LNCAP (cell line): ENCODE results near the gene CRLF1.

Experiments used
- CTCF ChIP-seq: fragments of 450-650 bp; IDR thresholded peaks from 2 replicates; pipeline ENCODE4 v1.5.1; 2017; ENCODE audit warnings: mild to moderate bottlenecking

The CRLF1 gene

DNA sequence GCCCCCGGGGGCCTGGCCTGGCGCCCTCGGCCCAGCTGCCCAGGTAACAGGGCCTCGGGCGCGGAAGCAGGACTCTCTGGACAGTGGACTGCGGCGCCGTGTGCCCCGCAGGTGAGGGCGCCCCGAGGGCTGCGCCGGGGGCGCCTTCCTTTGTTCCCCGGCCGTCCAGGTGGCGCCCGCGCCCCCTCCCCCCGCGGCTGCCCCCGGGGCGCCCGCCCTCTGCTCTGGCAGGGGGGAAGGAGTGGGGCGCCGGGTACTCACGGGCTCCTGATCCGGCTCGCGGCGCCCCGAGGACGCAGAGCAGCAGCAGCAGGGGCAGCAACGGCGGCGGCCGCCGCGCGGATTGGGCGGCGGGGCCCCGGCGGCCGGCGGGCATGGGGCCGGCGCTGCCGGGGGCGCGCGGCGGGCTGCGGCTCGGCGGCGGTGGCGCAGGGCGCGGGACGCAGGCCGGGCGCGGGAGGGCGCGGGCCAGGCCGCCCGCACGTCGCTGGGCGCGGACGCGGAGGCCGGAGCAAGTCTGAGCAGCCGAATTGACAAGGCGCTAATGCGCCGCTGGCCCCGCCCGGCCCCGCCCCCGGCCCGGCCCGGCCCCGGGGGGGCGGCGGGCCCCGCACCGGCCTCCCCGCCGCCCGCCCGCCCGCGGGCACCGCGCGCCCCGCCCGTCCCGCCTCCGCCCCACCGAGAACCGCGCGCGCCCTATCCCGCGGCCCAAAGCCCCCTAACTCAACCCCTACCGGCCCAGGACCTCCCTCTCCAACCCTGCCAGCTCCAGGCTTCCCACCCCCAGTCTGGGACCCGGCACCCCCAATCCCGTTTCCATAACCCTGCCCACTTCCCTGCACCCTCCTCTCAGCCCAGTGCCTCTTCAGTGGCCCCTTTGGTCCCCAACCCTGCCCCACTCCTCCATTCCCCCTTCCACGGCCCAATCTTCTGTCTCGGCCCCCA lies at the start of gene CRLF1:
Gene CRLF1, minus strand, starts transcription at position 519 of the 945 bp plus-strand sequence. Its CDS starts 143 bp downstream, at position 376.
- TF ChIP-seq CTCF = no peak

DNA sequence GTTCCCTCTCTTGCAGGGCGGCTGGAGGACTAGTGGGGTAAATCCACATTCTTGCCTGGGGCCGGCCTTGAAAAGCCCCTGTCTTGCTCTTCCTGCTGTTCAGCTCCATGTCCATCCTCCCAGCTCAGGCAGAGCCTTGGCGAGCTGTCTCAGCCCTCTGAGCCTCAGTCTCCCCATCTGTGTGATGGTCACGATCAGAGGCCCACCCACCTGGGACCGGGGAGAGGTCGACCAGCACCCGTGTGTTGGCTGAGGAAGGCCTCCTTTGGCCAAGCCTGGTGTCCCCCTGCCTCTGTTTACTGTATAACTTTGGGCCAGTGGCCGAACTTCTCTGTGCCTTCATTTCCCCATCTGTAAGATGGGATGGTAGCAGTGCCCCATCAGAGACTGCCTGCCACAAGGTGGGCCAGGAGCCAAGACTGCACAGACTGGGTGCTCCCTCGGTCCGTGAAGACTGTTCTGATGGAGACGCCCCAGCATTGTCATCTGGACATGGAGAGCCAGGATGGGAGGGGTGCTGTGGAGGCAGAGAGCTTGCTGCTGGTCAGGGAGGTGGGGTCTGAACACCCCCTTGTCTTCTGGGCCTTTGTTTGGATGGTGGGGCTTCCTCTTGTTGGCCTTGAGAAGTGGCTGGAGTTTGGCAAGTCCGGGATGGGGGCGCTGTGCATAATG lies 48.7 kb upstream of the CRLF1 start:
- no peak for TF ChIP-seq CTCF

DNA sequence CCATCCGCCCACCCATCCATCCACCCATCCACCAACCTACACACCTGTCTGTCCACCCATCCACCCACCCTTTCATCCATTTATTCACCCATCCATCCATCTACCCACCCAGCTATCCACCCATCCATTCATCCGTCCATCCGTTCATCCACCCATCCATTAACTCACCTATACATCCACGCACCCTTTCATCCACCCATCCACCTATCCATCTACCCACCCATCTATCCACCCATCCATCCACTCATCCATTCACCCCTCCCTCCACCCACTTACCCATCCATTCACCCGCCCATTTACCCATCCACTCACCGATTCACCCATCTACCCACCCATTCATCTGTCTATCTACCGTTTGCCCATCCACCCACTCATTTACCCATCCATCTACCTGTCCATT lies 47.9 kb upstream of the CRLF1 start:
- TF ChIP-seq CTCF = no peak

GRCh38 chr19:18653853-18654252 lies 47.3 kb upstream of the CRLF1 start:
- no peak for TF ChIP-seq CTCF

DNA sequence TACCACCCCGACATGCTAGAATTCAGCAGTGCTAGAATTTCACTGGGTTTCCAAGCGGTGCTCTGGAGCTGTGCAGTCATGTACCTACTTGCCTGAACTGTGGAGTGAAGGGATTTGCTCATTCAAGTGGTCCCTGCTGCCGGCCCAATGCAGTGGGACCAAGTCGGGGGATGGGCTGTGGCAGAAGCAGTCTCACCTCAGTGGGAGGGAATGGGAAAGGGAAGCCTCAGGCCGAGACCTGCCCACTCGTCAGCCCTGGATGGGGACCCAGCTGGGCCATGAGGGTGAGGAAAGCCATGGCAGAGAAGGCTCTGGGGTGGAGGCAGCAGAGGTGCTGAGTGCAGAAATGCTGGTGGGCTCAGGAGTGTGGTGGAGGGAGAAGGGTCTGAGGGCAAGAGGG lies 45.1 kb upstream of the CRLF1 start:
- TF ChIP-seq CTCF = no peak

DNA sequence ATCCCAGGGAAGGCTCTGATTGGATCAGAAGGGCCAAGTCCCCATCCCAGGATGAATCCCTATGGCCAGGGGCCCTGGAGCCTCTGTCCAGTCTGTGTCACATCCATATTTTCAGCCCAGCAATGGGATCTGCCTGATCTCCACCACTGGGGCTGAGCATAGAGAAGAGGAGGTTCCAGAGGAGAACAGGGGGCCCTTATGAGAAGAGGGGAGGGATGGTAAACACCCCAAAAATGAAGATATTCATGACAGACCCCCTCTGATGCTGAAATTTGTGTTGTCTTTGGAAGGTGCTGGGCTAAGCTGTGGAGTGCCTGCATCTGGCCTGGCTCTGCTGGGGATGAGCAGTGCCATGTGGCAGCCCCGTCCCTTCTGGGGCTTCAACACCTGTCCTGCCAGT lies 44.7 kb upstream of the CRLF1 start:
- no peak for TF ChIP-seq CTCF

GRCh38 chr19:18650468-18651041 lies 44.0 kb upstream of the CRLF1 start:
- TF ChIP-seq CTCF = no peak
